Stimulated activated CD4-positive, alpha-beta T cell treated with anti-CD3 and anti-CD28 coated beads, Interleukin-12 subunit alpha, Interleukin-12 subunit beta, amount 100 ng/mL, for 48 hours (primary cell): ENCODE data around the gene RIMBP2.
A peak's percentile ranks its signal among the peaks of the same experiment; 100 is the strongest.
"Not testable (repeated sequence)": the region's sequence is repeated elsewhere in the genome, so short reads cannot be mapped to it uniquely, and the experiment has no call there.

Experiments used
- DNase-seq, 3 donors: peaks; one replicate each; pipeline ENCODE4 v3.0.0-alpha.2; 2020; ENCODE audit warnings: low read depth in 2 of 3, low spot score in 1 of 3

The RIMBP2 gene

GRCh38 chr12:130715998-130716968 lies at the start of gene RIMBP2:
Gene RIMBP2 (minus strand): TSS chr12:130716299. CDS start chr12:130479013, 237,286 bp downstream.
- DNase-seq, result no peak

- peak in 1 of 3 donors; percentile 27 for DNase-seq
Measured at GRCh38 chr12:130765186-130765659, 49.1 kb upstream of the RIMBP2 start.

GRCh38 chr12:130764475-130765185 lies 48.5 kb upstream of the RIMBP2 start:
- DNase-seq, result peak in 1 of 3 donors; percentile 55

- DNase-seq, result no peak
Measured at GRCh38 chr12:130764073-130764472, 48.0 kb upstream of the RIMBP2 start.

GRCh38 chr12:130762319-130762675 lies 46.2 kb upstream of the RIMBP2 start:
- no peak for DNase-seq

GRCh38 chr12:130761537-130762318 lies 45.6 kb upstream of the RIMBP2 start:
- peak; percentile 34 to 58 (median 55) for DNase-seq

- no peak for DNase-seq
Measured at GRCh38 chr12:130754234-130754901, 38.3 kb upstream of the RIMBP2 start.

- no peak for DNase-seq
Measured at GRCh38 chr12:130752692-130753230, 36.7 kb upstream of the RIMBP2 start.

- not testable (repeated sequence) for DNase-seq
Measured at GRCh38 chr12:130752037-130752436, 35.9 kb upstream of the RIMBP2 start.

- DNase-seq, result no peak
Measured at GRCh38 chr12:130748786-130749185, 32.7 kb upstream of the RIMBP2 start.

- DNase-seq, result peak; percentile 51 to 74 (median 73)
Measured at GRCh38 chr12:130747867-130748740, 32.0 kb upstream of the RIMBP2 start.

GRCh38 chr12:130746546-130746945 lies 30.4 kb upstream of the RIMBP2 start:
- DNase-seq, result no peak

- no peak for DNase-seq
Measured at GRCh38 chr12:130745921-130746320, 29.8 kb upstream of the RIMBP2 start.

- no peak for DNase-seq
Measured at GRCh38 chr12:130744274-130744673, 28.2 kb upstream of the RIMBP2 start.

- DNase-seq, result no peak
Measured at GRCh38 chr12:130743606-130744005, 27.5 kb upstream of the RIMBP2 start.

GRCh38 chr12:130743176-130743575 lies 27.1 kb upstream of the RIMBP2 start:
- no peak for DNase-seq

- DNase-seq, result no peak
Measured at GRCh38 chr12:130742716-130743115, 26.6 kb upstream of the RIMBP2 start.

- no peak for DNase-seq
Measured at GRCh38 chr12:130742112-130742511, 26.0 kb upstream of the RIMBP2 start.

GRCh38 chr12:130739571-130739970 lies 23.5 kb upstream of the RIMBP2 start:
- DNase-seq, result no peak
